Muscle of leg (tissue), 11 donors: ENCODE measurements around the gene FSHR. TPM values are rescaled to one million over a fixed set of nuclear protein-coding genes. Genes with fewer than 3 reads are reported as not detected.

Source experiments
- DNase-seq: peaks from one replicate; pipeline ENCODE4 v3.0.0; 2013
- H3K27ac ChIP-seq: one replicate; pipeline ENCODE4 v1.5.1; 2013; ENCODE audit warnings: mild to moderate bottlenecking, low read length, control low read depth
- H3K27me3 ChIP-seq: one replicate; pipeline ENCODE4 v1.6.1; 2013; ENCODE audit warnings: low read length; ENCODE audit not compliant: control insufficient read depth, insufficient read depth
- H3K36me3 ChIP-seq: one replicate; pipeline ENCODE4 v1.6.1; 2013; ENCODE audit warnings: low read length; ENCODE audit not compliant: control insufficient read depth, insufficient read depth
- H3K4me1 ChIP-seq: one replicate; pipeline ENCODE4 v1.6.1; 2013; ENCODE audit warnings: low read length; ENCODE audit not compliant: control insufficient read depth, insufficient read depth
- H3K4me3 ChIP-seq: one replicate; pipeline ENCODE4 v1.5.1; 2013; ENCODE audit warnings: low read length, control low read depth
- H3K9me3 ChIP-seq: replicated peaks from 2 replicates; pipeline ENCODE4 v1.6.1; 2013; ENCODE audit warnings: low read depth, low read length; ENCODE audit not compliant: control insufficient read depth
- WGBS: methylation state at CpG from one replicate; pipeline ENCODE4 v1.1.5; 2013; ENCODE audit warnings: missing lambda C conversion rate; ENCODE audit not compliant: insufficient coverage; 5-methylcytosine and 5-hydroxymethylcytosine counted together
- polyA plus RNA-seq, 8 donors: library from polyadenylated mRNA; unstranded; fragments of 120-200 nt; gene quantifications; one replicate each; pipeline versions ENCODE4 v1.2.1 to v1.2.3, GENCODE V29; 2013; ENCODE audit warnings: inconsistent platforms in 1 of 8, low replicate concordance in 1 of 8; ENCODE audit not compliant: insufficient read length in 8 of 8, insufficient read depth in 1 of 8
- total RNA-seq: library from RNA; stranded (reverse); fragments of 120-200 nt; gene quantifications from one replicate; pipeline ENCODE4 v1.2.4, GENCODE V29; 2013

The FSHR gene
- total and polyA plus RNA-seq, 9 donors = 0.28 to 1.7 (median 0.44) TPM

DNA sequence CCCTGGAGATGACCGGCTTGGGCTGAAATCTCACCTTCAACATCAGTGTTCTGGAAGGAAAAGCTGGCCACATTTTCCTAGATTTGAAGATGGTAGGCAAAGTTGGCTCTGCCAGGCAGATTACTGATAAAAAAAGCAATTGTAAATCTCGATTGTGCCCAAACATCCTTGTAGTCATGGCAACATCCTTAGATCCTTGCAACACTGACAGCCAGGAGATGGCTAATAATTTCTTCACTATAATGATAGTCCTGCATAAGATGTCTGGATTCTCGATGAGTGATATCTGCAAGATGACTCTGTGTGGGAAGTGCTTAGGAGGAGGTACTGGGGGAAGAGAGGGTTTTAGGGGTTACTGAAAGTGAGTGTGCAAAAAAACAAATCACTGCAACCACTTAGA is 149.1 kb downstream of the FSHR start:
- DNase-seq = no peak
- WGBS = no CpG with 5 or more reads among the region's 3 CpGs

DNA sequence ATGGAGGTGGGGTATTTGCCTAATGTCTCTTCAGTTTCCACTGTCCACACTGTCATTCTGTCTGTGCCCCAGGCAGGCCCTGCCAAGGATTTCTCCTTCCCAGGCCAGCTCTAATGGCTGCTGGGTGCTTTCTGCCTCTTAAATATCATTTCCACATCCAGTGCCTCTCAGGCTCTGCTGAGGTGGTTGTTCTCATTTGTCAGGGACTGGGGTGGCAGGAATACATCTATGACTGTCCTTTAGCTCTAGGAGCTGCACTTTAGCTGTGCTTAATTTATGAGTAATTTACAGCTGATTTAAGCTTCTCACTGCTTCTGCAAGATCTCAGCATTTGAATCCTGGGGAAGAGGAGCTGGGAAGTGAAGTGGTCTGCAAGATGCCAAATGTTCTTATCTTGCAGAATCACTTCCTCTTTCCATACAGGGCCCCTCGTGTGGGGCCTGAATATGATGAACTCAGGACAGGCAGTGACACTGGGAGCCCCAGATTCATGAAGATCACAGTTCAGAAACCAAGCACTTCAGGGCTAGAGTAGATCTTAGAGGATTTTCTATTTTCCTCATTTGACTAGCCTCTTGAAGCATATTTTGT is 150.2 kb downstream of the FSHR start:
- no peaks in the 10 kb centered on the region for H3K9me3 ChIP-seq
- no peaks in the 10 kb centered on the region for H3K27me3 ChIP-seq
- DNase-seq = peak; percentile 83
- H3K36me3 ChIP-seq = no peaks in the 10 kb centered on the region
- H3K4me3 ChIP-seq = no peak overlapping the region
- peaks cover 3% of the 10 kb centered on the region for H3K4me1 ChIP-seq
- no CpG with 5 or more reads among the region's 1 CpG for WGBS
- no peak overlapping the region for H3K27ac ChIP-seq

More for the DNA sequence above, 149.1 kb downstream of the FSHR start:
- Histone ChIP-seq H3K9me3 (no peaks in the 10 kb centered on the region), H3K27ac (no peak overlapping the region), H3K4me3 (no peak overlapping the region), H3K4me1 (peaks cover 3% of the 10 kb centered on the region), H3K36me3 (no peaks in the 10 kb centered on the region), H3K27me3 (no peaks in the 10 kb centered on the region)

DNA sequence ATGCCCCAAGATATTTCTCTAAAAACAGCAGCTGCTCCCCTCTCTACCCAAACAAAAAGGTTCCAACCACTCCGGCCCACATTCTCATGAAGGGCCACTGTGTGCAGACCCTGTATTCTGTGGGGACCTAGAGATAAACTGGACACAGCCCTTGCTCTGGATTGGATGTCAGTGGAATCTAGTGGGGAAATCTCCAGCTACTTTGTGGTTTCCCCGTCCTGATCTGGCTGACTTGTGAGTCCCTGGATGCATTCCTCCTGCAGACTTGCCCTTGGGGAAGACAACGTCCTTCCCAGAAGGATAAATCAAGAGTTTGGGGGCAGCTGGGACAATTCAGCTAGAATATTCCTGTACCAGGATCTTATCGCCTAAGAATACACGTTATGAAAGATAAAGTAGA is 151.1 kb downstream of the FSHR start:
- Histone ChIP-seq H3K36me3 (no peaks in the 10 kb centered on the region), H3K27ac (no peak overlapping the region), H3K4me3 (no peak overlapping the region), H3K4me1 (peaks cover 3% of the 10 kb centered on the region), H3K27me3 (no peaks in the 10 kb centered on the region), H3K9me3 (no peaks in the 10 kb centered on the region)
- DNase-seq = no peak
- 53% methylated on average over 3 of the region's 5 CpGs for WGBS

DNA sequence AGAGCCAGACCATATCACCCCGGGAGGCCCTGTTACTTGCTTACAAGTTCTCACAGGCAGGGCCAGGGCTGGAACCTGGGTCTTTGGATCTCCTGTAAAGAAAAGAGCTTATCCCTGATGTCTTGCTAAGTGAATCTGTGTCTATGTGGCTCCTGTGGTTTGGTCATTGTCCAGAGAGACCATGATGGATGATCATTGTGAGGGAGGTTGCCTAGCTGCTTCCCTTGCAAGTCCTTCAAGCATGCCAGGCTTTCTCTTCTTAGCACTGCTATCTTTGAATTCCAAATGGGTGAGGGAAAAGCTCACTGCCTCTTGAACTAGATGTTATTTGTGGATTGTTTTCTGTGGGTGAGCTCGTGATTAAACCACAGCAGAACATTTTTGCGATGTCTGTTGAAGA is 151.6 kb downstream of the FSHR start:
- H3K27ac ChIP-seq = no peak overlapping the region
- no CpG with 5 or more reads among the region's 3 CpGs for WGBS

DNA sequence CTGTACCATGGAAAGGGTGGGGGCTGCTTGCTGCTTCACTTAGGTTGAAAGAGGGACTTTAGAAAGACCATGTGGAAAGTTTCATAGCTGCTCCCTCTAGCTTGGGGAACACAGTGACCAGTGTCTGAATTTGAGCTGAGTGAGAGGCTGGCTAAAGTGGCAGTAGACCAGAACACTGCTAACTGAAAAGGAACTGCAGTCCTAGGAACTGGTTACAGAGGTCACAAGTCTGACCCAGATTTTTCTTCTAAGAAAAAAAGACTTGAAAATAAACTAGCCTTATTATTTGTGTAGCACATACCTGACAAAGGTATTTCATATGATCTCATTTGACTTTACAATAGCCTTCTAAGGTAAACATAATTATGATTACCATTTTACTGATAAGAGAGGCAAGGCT is 153.6 kb downstream of the FSHR start:
- DNase-seq = no peak
- peaks cover 3% of the 10 kb centered on the region for H3K4me1 ChIP-seq
- H3K36me3 ChIP-seq = no peaks in the 10 kb centered on the region
- no peak overlapping the region for H3K4me3 ChIP-seq
- H3K27me3 ChIP-seq = no peaks in the 10 kb centered on the region
- H3K9me3 ChIP-seq = no peaks in the 10 kb centered on the region
- no peak overlapping the region for H3K27ac ChIP-seq

More for the DNA sequence above, 151.6 kb downstream of the FSHR start:
- no peaks in the 10 kb centered on the region for H3K9me3 ChIP-seq
- H3K36me3 ChIP-seq = no peaks in the 10 kb centered on the region
- H3K4me3 ChIP-seq = no peak overlapping the region
- no peaks in the 10 kb centered on the region for H3K27me3 ChIP-seq
- DNase-seq = no peak
- peaks cover 3% of the 10 kb centered on the region for H3K4me1 ChIP-seq

DNA sequence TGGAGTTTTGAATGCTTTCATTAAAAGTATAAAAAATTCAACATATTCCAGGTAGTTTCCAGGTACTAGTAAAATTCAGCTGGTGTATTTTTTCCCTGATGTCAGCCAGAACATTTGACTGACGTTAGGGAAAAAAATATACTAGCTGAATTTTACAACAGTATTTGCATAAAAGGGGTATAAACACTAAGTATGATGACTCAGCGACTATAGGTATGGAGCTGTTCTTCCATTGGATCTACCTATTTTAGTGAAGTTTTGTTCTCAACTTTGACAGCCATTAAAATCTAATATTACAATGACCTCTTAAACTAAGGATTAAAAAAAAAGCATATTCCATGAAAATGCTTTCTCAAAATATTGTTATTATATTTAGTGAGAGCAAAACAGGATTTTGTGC is 155.9 kb downstream of the FSHR start:
- H3K36me3 ChIP-seq = no peaks in the 10 kb centered on the region
- no peak overlapping the region for H3K4me3 ChIP-seq
- H3K27me3 ChIP-seq = no peaks in the 10 kb centered on the region
- no peaks in the 10 kb centered on the region for H3K9me3 ChIP-seq
- peaks cover 3% of the 10 kb centered on the region for H3K4me1 ChIP-seq
- WGBS = no CpG with 5 or more reads among the region's 2 CpGs
- no peak overlapping the region for H3K27ac ChIP-seq
- DNase-seq = no peak

DNA sequence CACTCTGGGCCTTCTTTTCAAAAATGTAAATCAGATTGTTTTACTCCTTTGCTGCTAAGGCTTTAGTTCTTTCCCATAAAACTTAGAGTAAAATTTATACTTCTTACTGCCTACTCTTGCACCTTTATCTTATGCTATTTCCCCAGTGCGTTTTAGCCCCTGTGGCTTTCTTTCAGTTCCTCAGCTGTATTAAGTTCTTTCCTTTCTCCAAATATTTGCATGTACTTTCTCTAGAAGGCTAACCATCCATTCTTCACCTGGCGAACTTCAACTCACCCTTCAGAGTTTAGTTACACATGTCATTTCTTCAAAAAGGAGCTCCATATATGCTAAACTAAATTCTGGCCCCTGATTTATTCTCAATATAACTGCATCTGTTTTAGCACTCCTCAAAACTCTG is 160.7 kb downstream of the FSHR start:
- Histone ChIP-seq H3K4me1 (no peaks in the 10 kb centered on the region), H3K27me3 (no peaks in the 10 kb centered on the region), H3K4me3 (no peak overlapping the region), H3K36me3 (no peaks in the 10 kb centered on the region), H3K9me3 (no peaks in the 10 kb centered on the region), H3K27ac (no peak overlapping the region)
- DNase-seq = no peak
- WGBS = 85% methylated on average over 2 of the region's 2 CpGs

DNA sequence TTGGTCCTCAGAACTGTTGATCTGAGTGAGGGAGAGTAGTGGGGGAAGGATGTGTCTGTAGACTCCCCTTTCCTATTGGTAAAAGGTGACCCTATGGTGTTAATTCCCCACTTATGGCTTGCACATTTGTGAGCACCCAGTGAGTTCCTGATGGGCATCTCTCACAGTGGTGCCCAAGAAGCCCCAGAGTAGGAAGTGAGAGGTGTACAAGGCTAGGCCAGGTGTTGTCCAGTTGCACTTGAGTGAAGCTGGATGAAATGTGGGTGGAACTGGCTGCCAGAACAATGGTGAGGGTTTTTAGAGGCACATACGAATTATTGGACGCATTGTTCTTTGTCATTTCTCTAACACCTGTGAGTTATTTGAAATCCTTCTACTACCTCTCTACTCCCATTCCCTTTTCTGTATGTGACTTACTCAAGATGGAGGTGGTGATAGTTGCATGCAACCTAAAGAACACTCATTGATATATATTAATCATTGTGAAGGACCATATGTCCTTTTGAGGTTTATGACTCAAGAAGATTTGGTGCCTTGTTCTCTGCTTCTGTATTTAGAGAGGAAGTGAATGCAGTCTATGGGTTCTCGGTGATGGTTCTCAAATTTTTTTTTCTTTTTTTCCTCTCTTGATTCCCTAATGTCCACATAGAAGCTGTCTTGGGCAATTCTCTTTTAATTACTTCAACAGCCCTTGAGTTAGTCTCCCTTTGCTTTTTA is 162.7 kb downstream of the FSHR start:
- Histone ChIP-seq H3K27me3 (no peaks in the 10 kb centered on the region), H3K9me3 (no peaks in the 10 kb centered on the region), H3K36me3 (no peaks in the 10 kb centered on the region), H3K4me1 (no peaks in the 10 kb centered on the region), H3K4me3 (no peak overlapping the region), H3K27ac (no peak overlapping the region)
- DNase-seq = no peak
- no CpG with 5 or more reads among the region's 3 CpGs for WGBS

DNA sequence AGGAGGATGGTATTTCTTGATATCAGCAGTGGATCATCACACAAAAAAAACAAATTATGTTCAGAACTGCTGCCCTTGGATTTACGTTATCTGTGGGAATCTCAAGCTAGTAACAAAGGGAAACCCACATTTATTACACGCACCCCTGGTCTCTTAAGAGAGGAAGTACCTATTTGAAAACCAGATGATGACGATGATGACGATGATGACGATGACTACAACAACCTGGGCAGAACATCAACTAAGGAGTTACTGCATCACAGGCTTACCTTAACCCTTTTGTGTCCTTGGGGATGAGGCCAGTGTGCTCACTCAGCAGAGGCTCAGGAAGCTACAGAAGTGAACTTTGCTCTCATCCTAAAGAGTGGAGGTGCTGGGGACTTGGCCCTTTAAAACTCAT is 169.4 kb downstream of the FSHR start:
- DNase-seq = no peak
- peaks cover 2% of the 10 kb centered on the region for H3K27me3 ChIP-seq
- H3K9me3 ChIP-seq = no peaks in the 10 kb centered on the region
- H3K4me1 ChIP-seq = no peaks in the 10 kb centered on the region
- no peak overlapping the region for H3K27ac ChIP-seq
- no peaks in the 10 kb centered on the region for H3K36me3 ChIP-seq
- H3K4me3 ChIP-seq = no peak overlapping the region
- no CpG with 5 or more reads among the region's 5 CpGs for WGBS

DNA sequence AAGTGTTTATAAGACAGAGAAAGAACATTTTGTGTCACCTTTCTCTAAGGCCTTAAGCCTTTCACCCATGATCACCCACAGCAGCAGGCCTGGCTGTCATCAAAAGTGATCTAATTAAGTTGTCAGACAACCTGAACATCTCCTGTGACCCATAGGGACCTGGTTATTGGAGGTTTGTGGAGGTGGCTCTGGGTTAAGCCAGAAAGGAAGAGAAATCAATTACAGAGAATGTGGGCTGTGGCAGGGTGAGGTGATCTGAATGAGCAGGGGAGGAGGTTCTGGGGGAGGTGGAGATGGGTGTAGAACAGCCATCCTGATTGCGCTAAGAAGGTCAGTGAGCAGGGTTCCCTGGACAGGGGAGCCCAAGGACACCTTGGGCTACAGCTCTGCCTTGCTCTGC is 170.8 kb downstream of the FSHR start:
- 83% methylated on average over 1 of the region's 1 CpG for WGBS

More for the DNA sequence above, 170.8 kb downstream of the FSHR start:
- Histone ChIP-seq H3K9me3 (no peaks in the 10 kb centered on the region), H3K27ac (no peak overlapping the region), H3K36me3 (no peaks in the 10 kb centered on the region), H3K27me3 (peaks cover 2% of the 10 kb centered on the region), H3K4me3 (no peak overlapping the region), H3K4me1 (no peaks in the 10 kb centered on the region)
- DNase-seq = no peak
